Stimulated activated CD4-positive, alpha-beta T cell treated with anti-CD3 and anti-CD28 coated beads, Interleukin-2, amount 100 ng/mL, for 24 hours (primary cell): ENCODE results near the gene NEDD4L.

Experiments
- DNase-seq, 2 donors: peaks; one replicate each; pipeline ENCODE4 v3.0.0-alpha.2; 2020

Gene NEDD4L

DNA sequence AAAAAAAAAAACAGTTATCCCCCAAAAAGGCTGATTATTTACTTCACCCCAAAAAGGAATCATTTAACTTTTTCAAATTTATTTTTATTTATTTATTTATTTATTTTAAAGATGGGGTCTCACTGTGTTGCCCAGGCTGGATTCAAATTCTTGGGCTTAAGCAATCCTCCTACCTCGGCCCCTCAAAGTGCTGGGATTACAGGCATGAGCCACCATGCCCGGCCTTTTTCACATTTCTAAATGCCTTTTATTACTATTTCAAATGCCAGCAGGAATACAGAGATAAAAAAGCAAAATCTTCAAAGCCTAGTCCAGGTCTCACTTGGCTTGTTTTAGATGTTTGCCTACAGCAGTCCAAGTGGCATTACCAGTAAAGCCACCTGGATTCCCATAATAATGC is 345.7 kb downstream of the NEDD4L start:
- DNase-seq = no peak

DNA sequence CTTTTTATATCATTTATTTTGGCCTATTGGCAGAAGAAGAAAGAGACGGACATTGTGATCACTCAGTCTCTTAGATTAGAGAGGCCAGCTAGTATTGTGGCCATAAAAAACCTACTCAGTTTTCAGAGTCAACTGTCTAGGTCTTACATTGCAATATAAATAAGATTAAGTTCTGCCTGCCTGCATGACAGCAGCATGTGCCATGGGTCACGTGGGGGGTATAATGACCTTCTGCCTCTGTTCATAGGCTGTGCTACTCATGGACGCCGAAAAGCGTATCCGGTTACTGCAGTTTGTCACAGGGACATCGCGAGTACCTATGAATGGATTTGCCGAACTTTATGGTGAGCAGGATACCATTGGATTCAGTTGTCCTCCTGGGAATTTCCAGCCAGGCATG is 346.4 kb downstream of the NEDD4L start:
- no peak for DNase-seq

DNA sequence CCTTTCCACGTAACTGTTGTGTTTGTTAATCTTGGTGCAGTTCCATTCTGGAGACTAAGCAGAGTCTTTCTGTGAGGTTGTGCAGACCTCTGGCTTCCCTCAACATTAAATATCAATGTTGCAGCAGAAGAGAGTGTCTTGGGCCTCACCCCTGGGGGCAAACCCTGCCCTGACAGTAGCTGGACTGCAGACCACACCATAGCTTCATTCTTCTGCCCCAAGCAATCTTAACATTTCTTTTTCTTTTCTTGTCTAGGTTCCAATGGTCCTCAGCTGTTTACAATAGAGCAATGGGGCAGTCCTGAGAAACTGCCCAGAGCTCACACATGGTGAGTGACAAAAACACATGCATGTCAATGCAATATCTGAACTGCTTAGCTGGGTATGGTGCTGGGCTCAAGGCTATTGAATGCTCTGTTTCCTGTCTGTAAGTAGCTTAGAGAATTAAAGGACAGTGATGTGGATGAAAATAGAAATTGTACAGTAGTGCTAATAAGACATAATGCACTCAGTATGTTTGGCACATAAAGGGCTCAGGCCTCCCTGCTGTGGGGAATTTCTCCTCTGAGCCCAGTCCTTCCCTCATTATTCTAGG is 347.3 kb downstream of the NEDD4L start:
- no peak for DNase-seq

DNA sequence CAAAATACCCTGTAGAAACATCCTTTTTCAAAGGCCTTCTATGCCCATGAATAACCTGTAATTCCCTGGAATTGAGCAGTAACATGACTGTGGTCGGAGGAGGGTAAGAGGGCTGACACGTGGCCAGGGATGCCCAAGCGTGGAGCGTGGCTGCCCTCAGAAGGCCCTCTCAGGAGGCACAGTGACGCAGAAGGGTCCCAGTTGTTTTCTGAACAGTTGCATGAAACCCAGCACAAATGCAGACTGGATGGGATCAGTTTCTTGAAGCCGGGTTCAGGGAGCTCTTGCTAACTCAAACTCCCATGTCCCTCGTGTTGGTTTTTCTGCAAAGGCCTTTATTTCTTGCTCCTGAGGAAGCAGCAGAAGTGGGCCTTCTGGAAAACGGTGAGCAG is 347.9 kb downstream of the NEDD4L start:
- no peak for DNase-seq

DNA sequence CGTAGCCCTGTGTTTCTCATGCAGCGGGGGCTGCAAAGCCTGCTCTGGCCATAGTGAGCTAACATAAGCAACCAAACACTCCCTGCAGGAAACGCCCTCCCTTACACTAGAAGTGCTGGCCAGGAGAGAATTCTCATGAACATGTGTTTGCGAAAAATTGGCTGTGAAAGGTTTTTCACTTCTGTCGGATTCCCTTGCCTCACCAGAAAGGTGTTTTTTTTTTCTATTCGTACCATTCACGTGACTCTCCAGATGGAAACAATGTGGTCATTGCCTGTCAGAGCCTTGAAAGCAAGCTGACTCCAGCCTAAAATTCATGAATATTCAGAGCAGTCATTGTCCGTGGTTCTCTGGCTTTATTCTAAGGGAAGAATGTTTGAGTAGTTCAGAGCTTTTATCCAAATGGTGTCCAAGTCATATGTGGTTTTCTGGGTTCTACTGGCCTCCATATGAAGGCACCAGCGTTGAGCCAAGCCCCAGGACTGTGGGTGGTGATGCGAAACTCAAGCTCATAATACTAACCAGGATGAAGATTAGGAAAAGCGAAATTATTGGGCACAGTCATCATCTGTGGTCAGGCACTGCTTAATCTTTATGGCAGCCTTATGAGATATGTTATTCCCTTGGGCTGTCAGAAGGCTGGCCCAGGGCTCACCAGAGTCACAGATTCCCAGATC is 348.4 kb downstream of the NEDD4L start:
- no peak for DNase-seq

DNA sequence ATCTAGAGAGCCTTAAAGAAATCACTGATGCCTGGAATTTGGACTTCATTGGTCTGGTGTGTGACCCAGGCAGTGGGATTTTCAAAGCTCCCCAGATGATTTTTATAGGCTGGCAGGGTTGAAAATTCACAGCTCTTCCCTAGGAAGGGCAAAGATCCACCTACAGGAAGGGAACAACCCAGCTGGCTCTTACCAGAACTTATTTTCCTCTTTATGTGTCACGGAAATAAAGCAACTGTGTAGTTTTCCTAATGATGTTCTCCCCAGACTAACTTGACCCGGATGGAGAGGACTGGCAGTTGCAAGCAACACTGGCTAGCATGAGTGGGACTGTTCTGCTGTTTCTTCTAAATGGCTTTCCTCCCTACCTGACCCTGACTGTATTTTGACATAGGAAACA is 349.3 kb downstream of the NEDD4L start:
- no peak for DNase-seq

DNA sequence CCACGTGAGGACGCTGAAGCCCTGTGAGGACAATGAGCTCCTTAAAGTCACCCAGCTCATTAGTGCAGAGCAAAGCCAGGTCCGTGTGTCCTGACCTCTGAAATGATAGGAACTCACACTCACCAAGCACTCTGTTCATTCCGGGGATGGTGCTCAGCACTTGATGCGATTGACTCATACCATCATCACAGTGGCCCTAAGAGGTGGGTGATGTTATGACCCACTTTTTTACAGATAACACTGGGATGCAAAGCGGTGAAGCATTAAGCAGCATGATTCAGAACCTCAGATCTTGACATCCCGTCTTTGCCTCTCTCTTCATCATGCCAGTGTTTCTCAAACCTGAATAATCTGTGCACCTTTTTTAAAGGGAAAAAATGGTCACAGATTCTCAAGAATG is 350.0 kb downstream of the NEDD4L start:
- no peak for DNase-seq

DNA sequence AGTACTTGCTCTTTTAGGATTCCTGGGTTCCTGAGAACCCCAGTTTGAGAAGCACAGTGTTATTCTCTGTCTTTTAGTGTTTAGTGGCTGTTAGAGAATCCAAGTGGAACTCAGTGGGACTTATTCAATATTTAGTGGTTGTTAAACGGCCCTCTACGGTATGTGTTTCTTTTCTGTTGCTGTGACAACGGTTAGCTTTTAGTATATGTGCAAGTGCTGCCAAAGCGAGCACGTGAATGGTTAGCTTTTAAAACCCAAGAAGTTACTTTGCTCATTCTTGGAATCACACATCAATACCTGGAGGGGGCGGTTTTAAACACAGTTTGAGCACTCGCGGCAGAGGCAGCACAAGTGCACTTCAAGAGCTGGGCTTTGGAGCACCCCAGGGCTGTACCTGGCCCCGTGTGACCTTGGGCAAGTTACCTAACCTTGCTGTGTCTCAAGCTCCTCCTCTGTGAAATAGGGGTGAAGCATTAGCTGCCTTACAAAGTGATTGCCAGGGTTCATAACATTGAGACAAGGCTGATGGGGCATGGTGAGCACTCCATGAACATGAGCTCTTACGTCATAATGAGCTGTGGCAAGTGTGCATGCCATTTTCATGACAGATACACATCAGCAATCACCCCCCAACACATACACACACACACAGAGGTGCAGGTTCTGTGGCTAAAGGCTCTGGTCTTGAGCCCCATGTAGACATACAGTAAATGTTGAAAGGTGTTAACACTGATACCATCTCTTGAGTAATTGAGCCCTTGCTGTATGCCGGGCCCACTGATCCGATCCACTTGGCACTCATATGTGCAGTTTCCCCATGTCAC is 350.8 kb downstream of the NEDD4L start:
- DNase-seq = no peak

DNA sequence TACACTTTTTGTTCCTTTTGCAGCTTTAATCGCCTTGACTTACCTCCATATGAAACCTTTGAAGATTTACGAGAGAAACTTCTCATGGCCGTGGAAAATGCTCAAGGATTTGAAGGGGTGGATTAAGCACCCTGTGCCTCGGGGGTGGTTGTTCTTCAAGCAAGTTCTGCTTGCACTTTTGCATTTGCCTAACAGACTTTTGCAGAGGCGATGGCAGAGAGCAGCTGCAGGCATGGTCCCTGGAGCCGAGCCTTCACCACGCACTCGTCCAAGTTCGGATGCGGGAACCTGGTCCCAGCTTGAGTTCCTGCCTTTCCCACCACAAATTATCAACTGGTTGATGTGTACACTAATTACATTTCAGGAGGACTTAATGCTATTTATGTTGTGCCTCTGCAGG is 352.1 kb downstream of the NEDD4L start:
- no peak for DNase-seq

DNA sequence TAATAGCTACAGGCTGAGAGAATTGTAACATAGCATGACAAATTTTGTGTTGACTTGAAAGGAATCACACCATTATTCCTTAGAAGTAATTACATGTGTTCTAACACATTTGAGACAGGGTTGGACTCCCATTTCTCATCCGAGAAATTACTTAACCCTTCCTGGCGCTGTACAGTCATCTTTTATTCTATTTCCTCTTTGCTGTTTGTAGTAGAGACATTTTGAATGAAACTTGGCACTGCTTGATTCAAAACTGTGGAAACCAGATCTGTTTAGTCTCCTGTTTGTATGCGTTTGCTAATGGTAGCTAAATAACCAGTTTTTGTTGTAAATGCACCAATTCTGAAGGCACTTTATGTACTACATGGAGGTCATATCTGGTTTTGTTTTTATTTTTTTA is 352.9 kb downstream of the NEDD4L start:
- DNase-seq = no peak

DNA sequence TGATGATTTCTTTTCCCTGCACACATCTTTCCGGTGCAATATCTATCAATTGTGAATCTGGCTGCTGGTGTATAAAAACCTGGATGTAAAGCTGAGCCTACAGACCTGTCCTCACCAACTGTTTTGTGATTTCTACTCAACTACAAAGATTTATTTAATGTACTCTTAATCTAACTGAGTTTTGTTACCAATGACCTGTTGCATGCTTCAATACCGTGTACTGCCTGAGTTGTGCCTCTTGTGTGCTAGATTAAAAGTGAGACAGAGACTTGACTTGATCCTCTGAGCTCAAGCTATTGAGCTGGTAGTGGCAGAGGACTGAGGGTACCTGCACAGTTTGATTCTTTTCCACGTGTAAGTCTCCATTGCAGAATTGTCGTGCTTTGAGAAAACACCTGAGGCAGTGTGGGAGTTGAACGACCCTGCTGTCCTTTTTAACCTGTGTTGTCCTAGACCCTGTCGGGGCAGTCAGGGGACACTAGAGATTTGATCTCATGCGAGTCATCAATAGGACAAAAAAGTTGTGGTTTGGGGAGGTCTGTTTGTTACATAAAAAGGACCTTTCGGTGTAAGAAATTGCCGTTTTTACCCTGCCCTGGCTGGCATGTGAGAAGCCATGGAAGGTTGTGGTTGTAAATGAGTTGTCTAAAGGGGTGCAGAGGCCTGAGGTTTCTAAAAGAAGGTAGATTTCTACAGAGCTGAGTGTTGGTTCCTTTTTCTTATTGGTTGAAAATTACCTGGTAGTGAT is 353.5 kb downstream of the NEDD4L start:
- no peak for DNase-seq

DNA sequence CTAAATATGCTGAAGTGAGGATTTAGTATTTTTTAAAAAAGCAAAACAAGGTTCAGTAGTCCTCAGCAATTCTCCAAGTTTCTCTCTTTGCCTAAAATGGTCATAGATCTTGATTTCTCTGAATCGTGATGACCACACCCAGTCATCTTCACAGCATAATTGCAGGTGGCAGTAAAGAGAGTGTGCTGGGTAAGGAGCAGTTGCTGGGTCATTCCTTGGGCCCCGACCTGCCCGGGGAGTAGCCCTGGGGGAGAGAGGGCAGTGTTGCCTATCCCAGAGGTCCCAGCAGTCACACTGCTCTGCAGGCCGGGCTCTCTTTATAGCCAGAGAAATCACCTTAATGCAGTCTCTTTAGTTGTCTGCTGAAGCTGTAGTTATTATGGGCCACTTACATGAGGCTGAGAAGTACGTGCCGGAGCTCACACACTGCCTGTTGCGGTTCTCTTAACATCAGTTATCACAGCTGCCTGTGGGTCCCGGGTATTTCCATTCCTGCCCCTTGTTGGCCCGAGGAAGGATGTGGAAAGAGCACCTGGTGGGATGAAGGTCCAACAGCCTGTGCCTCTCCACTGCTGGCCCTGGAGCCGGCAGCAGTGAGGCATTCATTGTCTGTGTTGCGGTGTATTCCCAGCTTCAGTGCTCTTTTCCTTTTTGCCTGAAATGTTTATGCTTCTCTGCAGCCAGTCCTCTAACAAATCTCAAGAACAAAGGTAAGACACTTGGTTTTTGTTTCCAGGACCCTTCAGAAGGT is 354.8 kb downstream of the NEDD4L start:
- DNase-seq = no peak

DNA sequence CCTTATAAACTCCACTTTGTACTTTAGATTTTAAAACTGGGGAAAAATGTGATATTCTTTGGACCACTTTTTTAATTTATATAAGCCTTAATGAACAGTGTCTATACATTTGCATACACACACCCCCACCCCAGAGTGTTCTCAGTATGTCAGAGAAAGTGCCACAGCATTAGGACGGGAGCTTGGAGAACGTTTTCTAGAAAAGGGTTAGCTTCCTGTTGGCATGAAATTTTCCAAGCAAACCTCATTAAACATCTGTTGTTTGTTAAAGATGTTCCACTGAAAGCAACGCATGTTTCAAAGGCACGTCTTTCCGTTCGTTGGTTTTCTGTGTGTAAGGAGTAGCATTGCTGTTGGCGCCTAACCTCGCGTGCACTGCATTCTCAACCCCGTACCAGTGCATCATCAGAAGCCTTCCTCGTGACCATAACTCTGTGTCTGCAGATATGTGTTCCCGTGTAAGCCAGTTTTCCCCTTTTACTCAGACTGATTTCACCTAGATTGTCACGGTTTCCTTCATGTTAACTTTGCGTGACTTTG is 356.4 kb downstream of the NEDD4L start:
- DNase-seq = peak in 1 of 2 donors; percentile 26

DNA sequence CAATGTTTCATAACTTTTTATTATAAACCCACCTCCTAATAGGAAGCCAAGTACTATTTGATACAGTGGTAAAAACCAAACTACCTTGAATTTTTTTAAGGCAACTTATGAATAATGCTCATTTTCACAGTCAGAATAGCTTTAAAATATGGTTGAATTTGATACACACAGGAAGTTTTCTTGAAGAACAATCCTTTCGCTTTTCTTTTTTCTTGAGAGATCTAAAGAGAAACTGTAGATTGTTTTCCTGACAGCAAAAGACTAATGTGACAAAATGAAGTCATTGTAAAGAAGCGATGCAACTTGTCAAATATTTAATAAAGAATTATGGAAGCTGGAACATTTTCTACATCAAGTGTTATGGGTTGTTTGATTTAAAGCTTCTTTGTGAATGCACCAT is 357.2 kb downstream of the NEDD4L start:
- DNase-seq = no peak

DNA sequence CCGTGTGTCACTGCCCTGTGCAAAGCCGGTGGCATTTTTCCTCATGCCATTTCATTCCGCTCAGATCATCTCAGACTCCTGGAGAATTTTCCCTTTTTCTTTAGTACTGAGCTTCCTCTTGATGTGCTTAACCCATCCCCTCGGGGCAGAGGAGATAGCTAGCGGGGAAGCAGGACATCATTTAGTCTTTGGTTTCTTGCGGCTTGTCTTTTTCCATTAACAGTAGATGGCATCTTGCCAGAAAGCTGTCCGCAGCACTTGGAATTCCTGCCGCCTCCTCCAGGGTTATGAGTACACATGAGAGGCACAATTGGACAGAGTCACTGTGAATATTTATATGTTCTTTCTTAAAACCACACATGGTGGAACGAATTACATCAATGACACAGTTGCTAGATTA is 358.2 kb downstream of the NEDD4L start:
- DNase-seq = no peak

DNA sequence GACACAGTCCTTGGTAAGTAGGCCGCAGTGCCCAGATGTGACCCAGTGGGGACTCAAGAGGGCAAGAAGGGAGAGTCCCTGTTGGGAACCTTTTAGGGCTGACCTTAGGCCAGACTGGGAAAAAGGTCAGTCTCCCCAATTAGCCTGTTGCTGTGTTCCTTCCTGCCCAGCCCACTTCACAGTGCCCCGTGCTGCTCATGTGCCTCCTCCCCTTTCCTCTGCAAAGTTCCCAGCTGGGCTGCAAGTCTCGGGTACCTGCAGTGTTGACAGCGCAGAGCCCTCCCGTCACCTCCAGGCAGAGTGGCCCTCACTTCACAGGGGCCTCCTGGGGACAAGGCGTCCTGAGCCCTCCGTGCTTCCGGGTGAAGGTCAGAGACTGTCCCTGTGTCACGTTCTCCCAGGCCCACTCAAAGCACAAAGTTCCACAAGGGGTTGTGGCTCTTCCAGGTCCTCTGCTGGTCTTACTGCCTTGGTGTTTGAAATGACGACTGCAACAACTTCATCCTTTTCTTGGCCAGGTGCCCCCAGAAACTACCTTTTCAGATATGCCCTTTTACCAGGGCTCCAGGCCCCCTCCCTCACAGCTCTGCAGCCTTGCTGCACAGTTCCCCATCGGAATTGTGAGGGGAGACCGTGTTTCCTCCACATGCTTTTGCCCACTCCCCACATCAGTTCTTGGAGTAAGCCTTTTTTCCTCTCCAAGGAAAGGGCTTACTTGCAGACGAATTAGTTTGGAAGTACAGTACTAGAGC is 359.1 kb downstream of the NEDD4L start:
- no peak for DNase-seq

DNA sequence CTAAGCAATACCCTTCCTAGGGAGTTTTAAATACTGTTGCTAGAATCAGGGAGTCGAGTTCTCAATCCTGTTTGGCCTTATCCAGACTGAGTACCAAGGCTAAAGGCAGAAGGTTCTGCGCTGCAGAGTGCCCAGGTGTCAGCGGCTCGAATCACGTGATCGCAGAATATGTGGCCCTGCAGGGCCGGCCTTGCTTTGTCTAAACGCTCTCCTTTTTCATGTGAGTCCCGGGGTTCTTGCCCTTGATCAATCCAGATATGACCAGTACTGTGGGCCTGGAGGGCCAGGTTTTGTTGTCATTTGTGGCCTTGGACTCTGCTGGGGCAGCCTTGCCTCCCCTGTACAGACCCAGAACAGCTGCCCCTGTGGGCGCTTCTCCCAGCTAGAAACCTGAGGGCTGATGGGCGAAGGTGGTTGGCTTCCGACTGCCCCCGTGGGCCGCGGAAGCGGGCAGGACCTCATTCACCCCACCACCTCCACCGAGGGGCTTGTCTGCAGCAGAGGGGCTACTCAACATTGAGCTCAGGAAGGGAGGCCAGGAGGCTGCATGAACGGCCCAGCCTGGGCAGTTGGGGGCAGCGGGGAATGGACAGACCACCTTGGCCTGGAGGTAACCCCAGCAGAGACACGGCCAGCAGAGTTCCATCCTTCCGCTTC is 359.9 kb downstream of the NEDD4L start:
- no peak for DNase-seq

DNA sequence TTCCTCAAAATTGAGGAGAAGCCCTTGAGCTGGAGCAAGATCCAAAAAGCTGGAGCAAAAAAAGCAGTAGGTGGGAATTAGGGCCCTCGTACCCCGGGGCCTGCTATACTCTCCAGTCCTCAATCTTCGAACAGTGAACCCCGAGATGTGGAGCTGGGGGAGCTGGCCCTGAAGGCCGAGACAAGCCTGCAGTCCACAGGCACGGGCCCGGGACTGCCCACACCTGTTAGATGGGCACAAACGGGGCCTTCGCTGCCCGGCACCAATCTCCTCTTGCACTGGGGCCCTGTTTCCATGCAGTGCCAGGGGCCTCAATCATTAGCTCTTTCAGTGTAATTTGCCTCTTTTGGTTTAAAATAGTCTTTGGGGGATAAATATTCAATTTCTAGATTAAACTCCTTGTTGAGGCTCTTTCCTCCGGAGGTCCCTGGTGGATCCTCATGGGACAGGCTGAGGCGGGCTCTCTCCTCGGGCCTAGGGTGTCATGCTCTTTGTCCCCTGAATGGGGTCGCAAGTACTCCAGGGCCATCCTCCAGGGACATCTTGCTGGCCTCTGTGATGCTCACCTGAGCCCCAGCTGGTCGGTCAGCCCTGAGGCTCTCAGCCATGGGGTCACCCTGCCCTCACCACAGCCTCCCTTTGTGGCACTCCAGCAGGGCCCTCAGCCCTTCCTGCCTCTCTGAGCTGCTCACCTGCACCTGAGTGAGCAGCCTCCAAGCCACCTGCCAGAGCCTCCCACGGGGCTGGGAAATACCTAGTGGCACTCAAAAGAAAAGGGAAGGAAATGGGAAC is 361.3 kb downstream of the NEDD4L start:
- no peak for DNase-seq

DNA sequence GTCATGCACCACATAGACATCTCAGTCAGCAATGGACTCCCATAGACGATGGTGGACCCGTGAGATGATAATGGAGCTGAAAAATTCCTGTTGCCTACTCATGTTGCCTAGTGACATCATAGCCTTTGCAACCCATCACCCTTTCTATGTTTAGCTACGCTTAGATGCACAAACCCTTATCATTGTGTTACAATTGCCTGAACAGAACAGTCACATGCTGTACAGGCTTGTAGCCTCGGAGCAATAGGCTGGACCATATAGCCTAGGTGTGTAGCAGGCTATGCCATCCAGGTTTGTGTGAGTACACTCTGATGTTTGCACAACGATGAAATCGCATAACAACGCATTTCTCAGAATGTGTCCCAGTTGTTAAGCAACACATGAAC is 363.2 kb downstream of the NEDD4L start:
- DNase-seq = no peak
